NCI-H2081 (cell line): Measurements from ENCODE around the gene KCNQ1.

ENCODE experiments used
- DNase-seq, 2 experiments: peaks; one replicate each; lab custom pipeline; 2025; lab: John Stamatoyannopoulos, UW

KCNQ1 gene

GRCh38 chr11:2862395-2863275, 417.8 kb downstream of the KCNQ1 start:
- no peak for DNase-seq

DNA sequence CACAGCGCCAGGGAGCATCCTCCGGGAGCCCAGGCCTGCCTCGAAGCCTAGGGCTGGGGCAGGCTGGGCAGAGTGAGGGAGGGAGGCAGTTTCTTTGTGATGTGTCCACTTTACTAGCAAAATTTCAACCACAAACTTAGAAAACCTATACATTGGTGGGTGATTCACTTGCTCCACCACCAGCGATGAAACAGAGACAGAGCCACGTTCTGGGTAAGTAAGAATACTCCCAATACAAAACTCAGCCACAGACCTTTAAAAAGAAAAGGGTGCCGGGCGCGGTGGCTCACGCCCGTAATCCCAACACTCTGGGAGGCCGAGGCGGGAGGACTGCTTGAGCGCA, 418.4 kb downstream of the KCNQ1 start:
- DNase-seq, result no peak

DNA sequence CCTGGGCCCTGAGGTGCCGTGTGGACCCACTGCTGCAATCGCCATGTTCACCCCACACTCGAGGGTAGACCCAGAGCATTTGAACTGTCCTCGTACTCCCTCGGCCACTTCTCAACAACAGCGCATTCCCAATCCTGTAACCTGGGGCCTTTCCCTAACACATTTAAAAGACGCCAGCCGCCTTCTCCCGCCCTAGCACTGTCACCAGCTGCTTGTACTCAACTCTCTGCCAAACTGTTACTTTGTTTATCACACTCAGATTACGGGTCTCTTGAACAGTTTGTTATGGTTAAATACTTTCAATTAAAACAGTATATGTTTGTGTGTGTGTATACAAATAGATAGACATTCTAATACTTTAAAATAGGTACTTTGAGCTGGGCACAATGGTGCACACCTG, 420.1 kb downstream of the KCNQ1 start:
- DNase-seq, result no peak

DNA sequence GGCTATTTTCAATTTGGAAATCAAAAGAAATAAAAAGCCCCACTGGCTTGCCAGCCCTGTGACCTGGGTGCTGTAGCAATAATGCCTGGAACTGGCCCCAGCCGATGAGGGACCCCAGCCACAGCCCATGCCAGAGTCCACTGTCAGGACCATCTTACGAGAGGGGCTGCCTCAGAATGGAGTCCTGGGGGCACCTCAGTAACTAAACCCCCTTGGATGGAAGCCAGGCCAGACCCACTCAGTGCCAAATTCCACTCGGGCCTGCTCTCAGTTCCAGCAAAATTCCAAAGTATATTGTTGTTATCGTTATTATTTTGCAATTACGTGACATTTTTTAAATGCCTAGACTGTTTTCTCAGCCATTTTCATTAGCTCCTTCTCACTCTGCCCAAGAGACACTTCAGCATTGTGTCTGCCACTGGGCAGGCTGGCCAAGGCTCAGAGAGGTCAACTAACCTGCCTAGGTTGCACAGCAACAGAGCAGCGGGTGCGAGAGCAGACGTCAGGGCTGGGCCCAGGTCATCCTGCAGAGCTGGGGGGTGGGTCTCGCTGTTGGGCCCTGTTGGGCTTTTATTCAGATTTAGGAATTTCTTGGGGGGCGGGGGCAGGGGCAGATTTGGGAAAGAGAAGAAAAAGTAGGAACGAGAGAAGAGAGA, 421.2 kb downstream of the KCNQ1 start:
- no peak for DNase-seq

DNA sequence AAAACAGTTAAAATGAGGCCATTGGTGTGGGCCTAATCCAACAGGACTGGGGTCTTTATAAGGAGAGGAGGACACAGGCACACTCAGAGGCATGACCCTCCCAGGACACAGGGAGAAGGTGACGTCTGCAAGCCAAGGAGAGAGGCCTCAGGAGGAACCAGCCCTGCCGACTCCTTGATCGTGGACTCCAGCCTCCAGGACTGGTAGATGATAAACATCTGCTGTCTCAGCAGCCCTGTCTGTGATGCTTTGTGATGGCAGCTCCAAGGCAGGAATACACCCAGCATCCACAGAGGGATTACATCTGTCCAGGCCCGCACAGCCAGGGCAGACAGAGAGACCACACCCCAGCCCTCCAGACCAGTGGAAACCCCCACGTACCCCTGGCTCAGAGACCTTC, 422.3 kb downstream of the KCNQ1 start:
- DNase-seq, result no peak

DNA sequence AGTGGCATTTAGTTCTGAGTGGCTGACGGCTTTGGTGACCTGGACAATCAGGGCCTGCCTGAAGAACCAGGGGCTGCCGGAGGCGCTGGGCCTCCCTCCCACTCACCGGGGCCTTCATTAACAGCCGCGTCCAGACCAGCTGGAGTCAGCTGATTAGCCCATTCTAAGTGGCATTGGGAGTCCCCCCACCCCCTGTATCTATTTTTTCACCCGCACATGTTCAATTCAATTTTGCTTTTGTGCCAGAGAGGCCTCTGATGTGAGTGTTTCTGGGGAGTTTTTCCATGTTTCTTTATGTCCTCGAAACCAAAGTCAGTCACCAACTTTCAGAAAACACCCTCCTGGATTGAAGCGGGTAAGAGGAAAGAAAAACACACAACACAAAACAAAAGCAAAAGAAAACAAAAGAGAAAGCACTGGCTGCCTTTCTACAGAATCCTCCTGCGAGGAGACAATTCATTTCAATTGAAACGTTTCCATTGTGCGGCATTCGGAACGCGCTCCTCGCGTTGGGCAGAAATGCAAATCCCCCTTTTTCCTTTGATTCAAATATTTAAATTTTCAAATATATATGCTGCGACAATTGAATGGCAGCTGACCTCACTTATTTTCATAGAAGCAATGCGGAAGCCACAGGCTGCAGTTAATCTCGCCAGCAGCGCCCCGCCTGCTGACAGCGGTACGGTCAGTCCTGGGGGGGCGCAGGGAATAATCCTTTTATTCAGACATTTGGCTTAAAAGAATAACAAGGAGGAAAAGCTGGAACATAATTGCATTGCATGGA, 423.1 kb downstream of the KCNQ1 start:
- DNase-seq, result no peak

DNA sequence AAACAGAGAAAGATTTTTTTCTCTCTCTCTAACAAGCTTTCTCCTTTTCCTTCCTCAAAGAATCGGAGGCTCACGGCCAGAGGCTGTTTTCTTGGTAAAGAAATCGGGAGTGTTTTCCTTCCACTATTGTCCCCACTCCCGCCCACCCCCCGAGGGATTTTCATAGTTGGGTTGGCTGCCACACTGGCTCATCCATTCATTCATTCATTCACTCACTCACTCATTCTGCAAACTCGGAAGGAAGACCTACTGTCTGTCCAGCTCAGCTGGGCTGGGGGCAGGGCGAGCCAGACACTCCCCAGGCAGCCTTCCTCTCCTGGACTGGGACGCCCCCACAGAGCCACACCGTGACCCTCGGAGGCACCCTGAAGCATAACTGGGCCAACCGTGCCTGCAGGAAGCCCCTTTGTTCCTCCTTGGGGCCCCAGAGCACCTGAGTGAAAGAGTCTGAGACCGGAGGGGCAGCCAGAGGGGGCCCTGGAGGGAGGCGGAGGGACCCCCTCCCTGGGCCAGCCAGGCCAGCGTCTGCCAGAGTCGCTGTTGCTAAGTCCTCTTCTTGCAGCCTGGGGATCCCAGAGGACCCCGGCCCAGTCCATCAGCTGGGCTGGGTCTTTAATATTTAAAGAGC, 423.8 kb downstream of the KCNQ1 start:
- DNase-seq, result no peak

DNA sequence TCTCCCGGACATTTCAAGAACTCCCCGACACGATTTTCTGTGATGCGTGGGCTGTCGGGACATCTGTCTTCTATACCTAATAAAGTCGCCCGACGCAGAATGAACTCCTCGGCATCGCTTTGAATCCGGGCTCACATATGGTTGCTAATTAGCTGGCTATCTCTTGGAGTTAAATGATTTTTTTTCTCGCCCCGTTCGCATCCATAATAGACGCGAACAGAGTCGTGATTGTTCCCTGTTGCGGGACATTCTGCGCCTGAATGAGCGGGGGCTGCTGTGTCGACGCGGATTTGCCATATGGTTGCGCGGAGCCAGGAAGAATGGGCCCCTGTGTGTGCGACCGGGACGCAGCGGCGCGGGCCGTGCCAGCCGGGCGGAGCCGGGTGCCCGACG, 424.3 kb downstream of the KCNQ1 start:
- no peak for DNase-seq

DNA sequence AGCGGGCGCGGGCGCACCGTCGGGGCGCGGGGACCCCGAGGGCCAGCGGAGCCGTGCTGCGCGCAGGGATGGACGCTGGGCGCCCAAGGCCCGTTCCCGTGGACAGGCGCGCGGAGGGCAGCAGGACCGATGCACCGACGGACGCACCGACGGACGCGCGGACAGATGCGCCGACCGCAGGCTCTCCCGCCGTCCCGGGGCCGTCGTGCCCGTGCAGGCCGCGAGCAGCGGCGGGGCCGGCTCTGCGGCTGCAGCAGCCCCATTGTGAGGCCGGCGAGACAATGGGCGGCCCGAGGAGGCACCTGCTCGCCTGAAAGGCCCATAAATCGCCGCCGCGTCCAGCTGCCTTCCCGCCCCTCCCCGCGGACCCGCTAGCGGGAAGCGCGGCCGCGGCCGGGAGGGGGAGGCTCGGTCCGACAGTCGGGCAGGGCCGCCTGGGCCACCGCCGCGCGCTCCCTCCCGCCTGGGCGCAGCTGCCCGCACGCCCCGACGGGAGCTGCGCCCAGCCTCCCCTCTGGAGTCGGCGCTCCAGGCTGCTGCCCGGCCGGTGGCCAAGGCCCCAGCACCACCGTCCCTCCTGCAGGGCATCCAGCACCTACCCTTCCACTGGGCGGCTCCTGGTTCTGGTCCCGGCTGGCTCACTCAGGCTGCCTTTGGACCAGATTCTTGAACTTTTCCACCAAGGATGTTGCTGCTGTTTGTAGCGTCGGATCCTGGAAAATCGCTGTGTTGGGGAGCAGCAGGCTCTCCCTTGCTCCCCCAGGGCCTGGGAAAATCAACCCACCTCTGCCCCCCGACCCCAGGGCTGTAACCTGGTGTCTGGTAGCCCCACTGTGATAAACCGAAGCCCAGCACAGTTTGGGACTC, 425.0 kb downstream of the KCNQ1 start:
- DNase-seq, result no peak

- DNase-seq, result no peak
These were observed 425.7 kb downstream of the KCNQ1 start for GRCh38 chr11:2870460-2870859.

DNA sequence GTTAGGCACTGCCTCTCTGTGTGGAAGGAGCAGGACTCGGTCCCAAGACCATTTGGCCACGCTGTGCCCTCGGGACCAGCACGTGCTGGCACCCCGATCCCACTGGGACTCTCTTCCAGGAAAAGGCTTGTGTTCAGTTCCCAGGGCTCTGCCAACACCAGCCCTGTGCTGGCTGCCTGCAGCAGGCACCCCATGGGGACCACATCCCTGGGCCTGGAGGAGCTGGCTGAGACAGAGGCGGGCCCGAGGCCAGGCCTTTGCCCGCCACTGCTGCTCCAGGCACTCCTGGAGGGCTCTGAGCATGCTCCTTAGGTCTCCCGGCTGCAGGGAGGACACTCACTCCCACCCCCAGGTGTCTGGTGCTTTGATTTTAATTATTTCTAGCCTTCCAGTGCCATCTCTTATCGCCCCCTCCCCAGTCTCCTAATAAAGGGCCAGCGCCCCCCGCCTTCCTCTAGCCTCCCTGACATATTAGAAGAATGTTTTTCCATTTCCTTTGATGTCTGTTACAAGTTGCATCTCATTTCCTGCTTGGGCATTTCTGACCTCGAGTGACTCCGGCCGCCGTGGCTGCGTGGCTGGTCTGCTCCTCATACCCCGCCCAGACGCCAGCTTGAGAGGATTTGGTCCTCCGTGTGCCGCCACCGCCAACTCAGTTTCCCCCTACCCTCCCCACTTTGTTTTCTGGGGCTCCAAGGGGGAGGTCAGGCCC, 426.3 kb downstream of the KCNQ1 start:
- no peak for DNase-seq

DNA sequence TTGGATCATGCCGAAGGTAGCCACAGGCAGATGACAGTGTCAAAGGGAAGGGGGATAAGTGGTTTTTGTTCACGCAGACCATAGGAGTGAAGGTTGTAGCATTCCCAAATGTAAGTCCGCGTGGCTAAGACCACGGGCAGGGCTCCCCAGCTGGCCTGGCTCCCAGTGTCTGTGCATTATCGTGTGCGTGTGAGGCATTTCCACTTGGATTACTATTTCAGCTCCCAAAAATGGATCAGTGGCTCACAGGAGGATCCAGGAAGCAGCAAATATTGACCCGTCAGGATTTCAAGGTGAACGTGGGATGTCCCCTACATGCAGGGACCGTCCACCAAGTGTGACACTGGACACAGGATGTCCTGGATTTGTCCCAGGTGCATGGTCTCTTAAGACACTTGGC, 430.2 kb downstream of the KCNQ1 start:
- no peak for DNase-seq

- no peak for DNase-seq
These were observed 432.7 kb downstream of the KCNQ1 start for GRCh38 chr11:2877474-2877873.

DNA sequence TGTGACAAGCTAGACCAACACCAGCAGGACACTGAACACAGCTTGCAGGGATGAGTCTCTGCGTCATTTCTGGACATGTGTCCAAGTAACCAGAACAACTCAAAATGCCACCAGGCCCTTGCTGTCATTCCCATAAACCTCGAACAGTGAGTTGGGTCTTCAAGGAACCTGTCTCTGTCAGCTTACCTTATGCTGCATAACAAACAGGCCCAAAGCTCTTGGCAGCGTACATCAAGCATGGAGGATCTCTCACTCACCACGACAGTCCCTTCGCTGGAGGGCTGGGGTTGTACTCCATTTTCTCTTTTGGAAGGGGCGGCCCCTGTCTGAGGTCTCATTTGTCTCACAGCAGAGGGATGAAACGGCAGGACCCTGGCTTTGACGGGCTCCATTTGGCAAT, 434.0 kb downstream of the KCNQ1 start:
- no peak for DNase-seq

DNA sequence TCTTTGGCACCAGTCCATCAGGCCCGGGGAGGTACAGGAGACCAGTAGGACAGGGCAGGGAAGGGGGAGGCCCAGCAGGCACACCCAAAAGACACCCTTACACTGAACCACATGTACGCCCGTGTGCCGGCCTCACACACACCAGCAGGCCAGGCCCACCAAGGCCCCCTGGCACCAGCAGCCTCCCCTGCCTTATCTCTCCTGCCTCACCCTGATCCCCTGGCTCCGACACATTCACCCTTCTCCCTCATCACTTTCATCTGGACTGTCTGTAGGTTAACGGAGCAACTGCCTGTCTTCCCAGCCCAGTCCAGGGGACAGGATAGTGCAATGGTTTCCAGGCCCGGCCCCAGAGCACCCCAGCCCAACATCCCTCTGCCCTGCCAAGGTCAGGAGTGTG, 435.8 kb downstream of the KCNQ1 start:
- no peak for DNase-seq

DNA sequence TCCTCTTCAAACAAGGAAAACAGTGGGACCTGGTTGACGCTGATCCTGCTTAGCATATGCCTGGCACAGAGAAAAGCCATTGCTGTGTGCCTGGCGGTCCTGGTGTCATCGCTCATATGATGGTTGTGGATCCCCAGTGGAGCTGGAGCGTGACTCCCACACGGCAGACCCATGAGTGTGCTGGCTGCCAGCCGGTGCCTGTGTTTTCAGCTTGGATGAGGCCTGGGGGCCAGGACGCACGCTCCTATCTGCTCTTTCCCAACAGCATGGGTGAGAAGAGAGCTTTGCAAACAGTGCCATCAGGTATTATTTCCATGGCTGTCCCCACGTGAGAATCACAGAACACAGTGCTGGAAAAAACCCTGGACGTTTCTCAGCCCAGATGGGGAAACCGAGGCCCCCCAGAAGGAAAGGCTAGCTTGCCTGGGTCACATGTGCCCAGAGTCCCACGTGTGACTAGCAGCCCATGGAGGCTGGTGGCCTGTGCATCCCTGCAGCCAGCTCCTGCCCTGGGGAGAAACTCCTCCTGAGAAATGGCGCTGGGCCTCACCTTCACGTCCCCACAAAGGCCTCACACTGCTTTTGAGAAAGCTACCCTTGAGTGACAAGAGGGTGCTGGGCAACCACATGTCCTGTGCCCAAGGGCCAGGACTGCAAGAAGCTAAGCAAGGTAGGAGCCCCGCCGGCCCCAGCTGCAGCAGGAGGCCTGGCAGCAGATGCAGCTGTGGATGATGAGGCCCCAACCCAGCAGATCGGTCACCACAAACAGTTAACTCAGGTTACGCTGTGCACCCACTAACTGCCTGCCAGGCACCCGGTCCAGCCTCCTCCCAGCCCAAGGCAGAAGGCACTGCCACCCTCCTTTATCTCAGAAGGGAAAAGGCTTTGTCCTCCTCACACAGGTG, 436.5 kb downstream of the KCNQ1 start:
- DNase-seq, result no peak

DNA sequence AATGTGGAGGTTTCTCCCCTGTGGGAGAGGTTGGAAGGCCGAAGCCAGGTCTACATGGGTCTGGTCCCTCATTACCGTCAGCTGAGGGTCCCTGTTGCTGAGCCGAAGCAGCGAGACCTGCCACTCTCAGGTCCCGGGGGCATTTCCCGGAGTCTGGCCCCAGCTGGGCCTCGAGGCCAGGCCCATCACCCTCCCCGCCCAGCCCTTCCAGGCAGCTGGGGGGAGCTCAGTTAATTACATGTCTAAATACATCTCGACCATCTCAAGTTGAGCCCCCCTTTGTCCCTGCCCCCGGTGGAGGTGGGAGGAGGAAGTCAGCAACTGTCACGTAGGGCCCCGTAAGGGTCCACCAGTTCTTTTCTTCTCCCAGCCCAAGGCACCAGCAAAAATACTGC, 437.2 kb downstream of the KCNQ1 start:
- no peak for DNase-seq

DNA sequence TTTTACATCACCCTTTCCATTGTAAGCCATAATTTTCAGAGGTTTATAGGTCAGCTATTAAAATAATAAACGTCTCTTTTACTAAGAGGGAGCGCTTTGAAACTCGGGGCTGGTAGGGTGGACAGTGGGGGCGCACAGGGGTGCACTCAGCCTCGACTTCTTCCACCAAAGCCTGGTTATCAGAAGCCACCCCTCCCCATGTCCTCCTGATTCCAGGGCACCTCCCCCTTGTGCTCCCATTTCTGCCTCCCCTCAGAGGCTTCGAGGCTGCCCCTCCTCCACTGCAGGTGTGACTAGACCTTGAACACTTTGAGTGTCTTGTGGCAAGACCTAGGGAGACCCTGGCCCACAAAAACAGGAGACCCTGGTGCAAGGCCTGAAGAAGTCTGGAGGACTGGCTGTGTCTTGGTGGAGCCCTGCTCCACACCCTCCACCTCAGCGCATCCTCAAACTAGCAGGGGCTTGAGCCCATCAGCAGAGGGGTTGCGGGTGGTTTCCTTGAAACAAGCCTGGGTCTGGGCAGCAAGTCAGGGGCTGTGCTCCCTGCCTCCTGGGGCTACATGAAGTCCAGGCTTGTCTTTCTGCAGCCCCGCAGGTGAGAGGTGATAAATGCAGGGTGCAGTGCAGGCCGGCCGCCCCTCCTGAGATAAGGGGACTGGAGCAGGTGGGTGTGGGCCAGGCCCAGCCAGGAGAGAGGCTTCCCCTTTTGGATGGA, 437.7 kb downstream of the KCNQ1 start:
- DNase-seq, result no peak

DNA sequence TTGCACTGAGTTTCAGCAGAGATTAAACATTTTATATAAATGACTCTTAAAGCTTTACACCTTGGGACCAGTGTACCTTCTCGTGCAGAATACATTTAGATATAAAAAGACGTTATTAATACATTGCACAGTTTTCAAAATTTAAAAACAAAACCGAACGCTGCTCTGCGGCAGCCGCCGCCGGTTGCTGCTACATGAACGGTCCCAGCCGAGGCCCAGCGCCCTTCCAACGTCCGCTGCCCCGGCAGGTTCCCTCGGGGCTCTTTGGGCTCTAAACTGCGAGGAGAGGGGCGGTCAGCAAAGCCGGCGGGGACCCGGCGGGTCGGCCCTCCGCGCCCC, 438.8 kb downstream of the KCNQ1 start:
- DNase-seq, result no peak
